Kidney epithelial cell (primary cell): ENCODE measurements around the gene AFTPH. TPM values are rescaled to one million over a fixed set of nuclear protein-coding genes. Genes with fewer than 3 reads are reported as not detected.

Experiments
- DNase-seq: peaks from one replicate; pipeline ENCODE4 v3.0.0-alpha.2; 2010; ENCODE audit warnings: low read depth
- H3K27me3 ChIP-seq: 2 replicates; pipeline ENCODE4 v1.6.0; 2011; ENCODE audit warnings: low read length; ENCODE audit not compliant: control insufficient read depth, insufficient read depth
- H3K36me3 ChIP-seq: 2 replicates; pipeline ENCODE4 v1.5.1; 2011; ENCODE audit warnings: low read length; ENCODE audit not compliant: control insufficient read depth, insufficient read depth
- H3K4me3 ChIP-seq: 2 replicates; pipeline ENCODE4 v1.5.1; 2011; ENCODE audit warnings: low read depth, mild to moderate bottlenecking, control low read depth, low read length
- CTCF ChIP-seq: IDR thresholded peaks from 2 replicates; pipeline ENCODE4 v1.5.1; 2011; ENCODE audit warnings: mild to moderate bottlenecking, moderate library complexity, low read length, control low read depth, inconsistent platforms; ENCODE audit not compliant: insufficient read depth, poor library complexity, severe bottlenecking
- total RNA-seq: library from RNA; depleted of rRNA; stranded (reverse); fragments of >200 nt; gene quantifications from 2 replicates; pipeline ENCODE4 v1.2.3, GENCODE V29; 2015

Gene AFTPH
- total RNA-seq, 1 donor from 2014 or later: 20.3 TPM

DNA sequence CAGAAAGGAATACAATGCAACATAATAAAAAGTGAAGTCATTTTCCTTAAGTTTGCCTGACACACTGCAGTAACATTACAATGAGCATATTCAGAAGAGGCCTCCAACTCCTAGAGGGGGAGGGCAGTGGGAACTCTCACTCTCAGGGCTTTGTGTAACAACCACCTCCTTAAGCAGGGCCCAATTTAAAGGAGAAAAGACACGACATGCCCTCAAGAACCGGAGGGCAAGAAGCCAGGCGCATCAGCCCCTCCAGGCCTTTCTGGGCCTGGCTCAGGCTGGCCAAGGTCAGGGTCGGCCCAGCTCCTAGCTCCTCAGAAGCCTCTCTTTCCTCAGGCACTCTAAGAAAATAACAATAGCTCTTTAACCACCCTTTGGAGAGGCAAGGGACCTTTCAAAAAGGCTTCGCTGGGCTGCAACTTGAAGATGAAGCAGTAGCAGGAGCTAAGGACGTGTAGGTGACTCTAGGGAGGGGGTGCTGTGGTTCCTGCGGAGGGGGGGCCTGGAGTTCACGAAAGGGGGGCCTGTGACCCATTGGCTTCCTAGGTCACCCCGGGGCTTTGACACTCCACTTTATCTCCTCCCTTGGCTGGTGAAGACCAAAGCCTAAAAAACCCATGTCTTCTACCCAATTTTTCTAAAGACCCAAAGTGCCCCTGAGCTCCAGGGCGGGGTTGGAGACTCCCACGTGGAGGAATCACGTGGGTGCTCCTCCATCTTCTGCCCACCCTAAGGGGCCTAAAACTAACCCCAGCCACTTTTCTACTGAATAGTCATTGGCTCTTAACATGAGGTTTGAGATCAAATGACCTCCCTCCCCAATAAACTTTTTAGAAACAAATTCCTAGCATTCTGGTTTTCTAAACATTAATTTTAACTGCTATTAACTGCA lies 116.3 kb downstream of the AFTPH start:
- DNase-seq: no peak
- TF ChIP-seq CTCF: no peak
- Histone ChIP-seq H3K27me3 (no peaks in the 10 kb centered on the region), H3K4me3 (no peak overlapping the region), H3K36me3 (peaks cover 2% of the 10 kb centered on the region)

GRCh38 chr2:64641599-64641998 lies 117.5 kb downstream of the AFTPH start:
- DNase-seq: no peak
- no peaks in the 10 kb centered on the region for H3K36me3 ChIP-seq
- no peak overlapping the region for H3K4me3 ChIP-seq
- H3K27me3 ChIP-seq: no peaks in the 10 kb centered on the region
- no peak for TF ChIP-seq CTCF

Other genes starting within 250 kb of the AFTPH start
- gene LGALSL, start 70.2 kb upstream of the AFTPH start, total RNA-seq: 9.9 and 15.9 TPM in 2 replicates
- gene SERTAD2, start 129.6 kb downstream of the AFTPH start, total RNA-seq: 11.8 and 13.2 TPM in 2 replicates